ENCODE data around the gene CHST3.
"Not testable (repeated sequence)": the region's sequence is repeated elsewhere in the genome, so short reads cannot be mapped to it uniquely, and the experiment has no call there.

The CHST3 gene

DNA sequence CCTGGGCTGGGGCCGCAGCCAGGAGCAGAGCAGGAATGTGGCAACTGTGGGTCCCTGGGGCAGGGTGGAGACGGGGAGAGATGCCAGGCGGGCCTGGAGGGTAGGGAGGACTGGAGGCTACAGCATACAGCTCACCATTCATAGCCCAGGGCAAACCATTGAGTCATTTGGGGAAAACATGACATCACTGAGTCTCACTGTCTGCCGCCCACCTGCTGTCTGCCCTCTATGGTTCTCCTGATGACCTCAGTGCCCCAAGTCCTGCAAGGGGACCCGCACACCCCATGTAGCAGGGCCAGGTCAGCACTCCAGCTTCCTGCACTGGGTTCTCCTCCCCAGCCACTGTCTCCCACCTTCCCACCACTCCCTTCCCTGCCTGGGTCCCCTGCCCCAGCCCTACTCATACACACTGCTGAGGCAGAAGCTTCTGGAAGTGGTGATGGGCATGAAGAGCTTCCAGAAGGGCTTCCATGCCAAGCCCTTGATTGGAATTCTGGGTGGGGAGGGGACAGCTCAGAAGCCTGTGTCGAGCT lies 10.4 kb downstream of the CHST3 start:
- no peak for DNase-seq

DNA sequence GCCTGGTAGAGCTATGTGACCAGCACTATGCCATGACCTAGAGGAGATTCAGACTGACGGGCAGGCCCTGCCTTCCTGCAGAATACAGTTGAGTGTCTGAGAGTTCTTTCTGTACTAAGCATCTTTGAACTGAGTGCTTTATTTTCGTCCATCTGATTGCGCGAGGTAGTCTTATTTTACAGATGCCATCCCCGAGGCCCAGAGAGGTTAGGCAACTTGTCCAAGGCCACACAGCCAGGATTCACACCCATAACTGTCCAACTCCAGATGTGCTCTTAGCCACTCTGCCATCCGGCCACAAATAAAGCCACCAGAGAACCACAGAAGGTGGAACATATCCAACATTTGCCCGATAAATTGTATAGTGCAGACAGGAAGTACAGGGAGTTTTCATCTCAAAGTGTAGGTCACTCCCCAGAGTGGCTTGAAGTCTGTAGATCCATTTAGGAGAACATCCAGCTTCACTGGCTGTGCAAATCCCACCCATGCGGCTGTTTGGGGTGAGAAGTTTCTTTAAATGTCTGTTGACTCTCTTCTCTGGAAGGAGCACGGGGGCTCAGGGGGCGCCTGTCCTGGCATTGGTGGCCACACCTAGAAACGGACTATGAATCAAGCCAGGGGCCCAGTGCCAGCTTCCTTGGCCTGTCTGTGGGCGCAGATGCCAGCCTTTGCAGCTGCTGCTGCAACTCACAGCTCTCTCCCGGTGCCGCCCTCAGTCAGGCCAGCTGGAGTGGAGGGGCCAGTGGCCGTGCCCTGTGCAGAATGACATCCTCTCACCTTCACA lies 11.1 kb downstream of the CHST3 start:
- no peak for DNase-seq

DNA sequence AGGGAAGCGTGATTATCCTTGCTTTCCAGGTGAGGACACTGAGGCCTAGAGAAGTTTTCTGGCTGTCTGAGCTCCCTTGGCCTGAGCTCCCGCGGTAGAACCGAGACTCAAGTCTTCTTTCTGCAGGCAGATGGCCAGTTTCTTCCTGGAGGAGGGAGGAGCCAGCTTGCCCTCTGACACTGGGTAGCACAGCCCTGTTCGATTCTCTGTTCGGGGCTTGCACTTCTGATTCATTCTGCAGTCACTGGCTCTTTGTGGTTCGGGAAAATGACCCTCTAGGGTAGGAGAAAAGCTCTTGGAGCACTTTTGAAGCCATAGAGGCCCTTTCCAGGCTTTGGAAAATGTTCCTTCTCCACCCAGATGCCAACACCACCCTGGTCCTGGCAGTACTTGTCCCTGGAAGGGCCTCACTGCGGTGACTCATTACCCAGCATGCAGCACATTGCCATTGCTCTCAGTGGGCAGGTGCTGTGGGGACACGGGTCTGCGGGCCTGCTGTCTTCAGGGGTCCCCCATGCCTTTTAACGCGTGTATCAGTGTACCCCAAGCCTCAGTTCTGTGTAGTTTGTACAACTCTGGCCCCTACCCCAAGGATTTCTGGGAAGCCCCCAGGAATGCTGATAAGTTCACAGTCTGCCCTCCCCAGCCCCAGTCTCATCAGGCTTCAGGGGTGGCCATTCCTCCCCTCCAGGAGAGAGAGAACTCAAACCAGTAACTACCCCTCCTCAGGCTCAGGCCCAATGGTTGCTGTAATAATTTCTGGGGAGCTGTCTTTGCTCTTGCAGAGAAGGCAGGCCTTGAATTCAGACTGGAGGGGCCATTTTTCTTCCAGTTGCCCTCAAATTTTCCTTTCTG lies 11.9 kb downstream of the CHST3 start:
- no peak for DNase-seq

DNA sequence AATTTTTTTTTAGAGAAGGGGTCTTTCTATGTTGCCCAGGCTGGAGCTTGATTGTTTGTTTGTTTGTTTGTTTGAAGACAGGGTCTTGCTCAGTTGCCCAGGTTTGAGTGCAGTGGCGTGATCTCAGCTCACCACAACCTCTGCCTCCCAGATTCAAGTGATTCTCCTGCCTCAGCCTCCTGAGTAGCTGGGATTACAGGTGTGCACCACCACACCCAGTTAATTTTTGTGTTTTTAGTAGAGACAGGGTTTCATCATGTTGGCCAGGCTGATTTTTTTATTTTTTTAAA lies 13.4 kb downstream of the CHST3 start:
- DNase-seq, result not testable (repeated sequence)

DNA sequence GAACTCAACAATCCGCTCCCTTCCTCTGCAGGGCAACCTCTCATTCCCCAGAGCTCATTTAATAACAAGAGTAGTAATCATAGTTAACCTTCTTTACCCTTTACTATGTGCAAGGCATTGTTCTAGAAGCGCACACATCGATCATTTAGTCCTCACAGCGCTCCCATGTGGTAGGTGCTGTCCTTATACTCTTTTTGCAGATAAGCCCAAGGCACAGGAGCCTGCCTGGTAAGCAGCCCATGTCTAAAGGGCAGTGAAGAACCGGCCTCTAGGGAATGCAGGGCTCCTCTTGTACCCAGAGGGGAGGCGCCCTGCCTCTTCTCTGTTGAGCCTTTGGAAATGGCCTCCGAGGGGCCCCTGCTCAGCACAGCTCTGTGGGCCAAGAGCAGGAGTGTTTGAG lies 14.3 kb downstream of the CHST3 start:
- no peak for DNase-seq

DNA sequence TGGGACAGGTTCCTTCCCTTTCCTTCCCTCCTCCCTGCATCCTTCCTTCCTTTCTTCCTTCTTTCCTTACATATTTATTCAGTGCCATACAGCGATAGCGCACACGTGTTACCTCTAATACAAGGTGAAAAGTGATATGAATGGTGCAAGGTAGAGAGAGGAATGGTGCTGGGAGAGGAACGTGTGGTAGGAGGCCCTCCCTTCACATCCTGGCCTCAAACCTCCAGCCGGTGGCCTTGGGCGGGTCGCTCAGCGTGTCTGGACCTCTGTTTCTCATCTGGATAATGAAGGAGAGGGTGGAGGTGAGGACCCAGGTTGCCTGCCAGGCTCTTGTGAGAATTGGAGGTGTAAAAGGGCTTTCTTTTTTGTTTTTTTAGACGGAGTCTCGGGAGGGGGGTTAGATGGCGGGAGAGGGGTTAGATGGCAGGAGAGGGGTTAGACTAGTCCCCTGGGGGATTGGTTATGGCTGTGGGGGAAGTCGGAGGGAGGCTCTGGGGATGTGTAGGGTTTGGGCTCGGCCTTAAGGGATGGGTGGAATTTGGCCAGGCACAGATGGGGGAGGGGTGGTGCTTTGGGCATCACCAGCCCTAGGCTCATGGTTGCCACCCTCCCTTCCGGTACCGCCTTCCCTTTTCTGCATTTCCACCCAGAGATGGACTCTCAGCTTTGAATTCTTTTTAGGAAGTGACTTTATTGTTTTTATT lies 14.9 kb downstream of the CHST3 start:
- DNase-seq, result no peak

DNA sequence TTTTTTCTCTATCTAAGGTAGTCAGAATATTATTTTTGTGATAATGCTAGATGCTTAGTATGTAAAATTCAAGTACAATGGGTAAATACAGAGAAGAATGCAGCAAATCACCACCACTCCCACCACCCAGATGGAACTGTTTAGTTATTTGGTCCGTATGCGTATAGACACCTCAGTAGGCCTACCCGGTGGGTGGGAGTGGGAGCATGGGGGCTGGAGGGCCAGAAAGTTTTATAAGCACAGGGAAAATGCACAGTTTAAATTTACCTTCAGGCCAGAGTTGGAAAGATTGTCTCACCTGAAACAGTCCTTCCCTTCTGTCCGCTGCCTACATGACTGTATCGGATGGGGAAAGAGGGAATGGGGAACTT lies 15.5 kb downstream of the CHST3 start:
- no peak for DNase-seq

DNA sequence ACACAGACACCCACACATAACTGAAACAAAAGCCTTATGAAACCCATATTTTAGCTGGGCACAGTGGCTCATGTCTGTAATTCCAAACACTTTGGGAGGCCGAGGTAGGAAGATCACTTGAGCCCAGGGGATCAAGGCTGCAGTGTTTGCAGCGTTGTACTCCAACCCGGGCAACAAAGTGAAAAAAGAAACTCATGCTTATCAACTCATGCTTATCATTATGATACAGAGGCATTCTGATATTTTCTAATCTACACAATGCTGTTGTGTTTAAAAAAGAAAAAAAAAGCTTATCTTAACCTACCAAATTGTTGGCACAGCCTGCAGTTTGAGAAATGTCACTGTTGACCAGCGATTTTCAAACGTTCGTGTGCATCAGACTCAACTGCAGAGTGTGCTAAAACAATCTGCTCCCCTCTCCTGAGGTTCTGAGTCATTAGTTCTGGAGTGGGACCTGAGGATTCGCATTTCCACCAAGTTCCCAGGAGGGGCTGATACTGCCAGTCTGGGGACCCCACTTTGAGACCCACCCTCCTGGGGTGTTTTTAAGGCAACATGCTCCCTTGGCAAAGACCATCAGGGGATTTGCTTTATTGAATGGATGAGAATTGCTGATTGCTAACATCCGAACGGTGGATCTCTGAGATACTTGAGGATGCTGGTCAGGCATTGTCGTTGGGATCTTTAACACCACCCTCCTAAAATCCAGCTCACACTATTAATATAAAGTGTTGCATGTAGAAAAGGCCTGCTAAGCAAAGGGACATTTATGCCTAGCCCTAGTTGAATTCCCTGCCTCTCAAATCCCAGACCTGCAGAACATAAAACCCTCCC lies 16.2 kb downstream of the CHST3 start:
- no peak for DNase-seq

DNA sequence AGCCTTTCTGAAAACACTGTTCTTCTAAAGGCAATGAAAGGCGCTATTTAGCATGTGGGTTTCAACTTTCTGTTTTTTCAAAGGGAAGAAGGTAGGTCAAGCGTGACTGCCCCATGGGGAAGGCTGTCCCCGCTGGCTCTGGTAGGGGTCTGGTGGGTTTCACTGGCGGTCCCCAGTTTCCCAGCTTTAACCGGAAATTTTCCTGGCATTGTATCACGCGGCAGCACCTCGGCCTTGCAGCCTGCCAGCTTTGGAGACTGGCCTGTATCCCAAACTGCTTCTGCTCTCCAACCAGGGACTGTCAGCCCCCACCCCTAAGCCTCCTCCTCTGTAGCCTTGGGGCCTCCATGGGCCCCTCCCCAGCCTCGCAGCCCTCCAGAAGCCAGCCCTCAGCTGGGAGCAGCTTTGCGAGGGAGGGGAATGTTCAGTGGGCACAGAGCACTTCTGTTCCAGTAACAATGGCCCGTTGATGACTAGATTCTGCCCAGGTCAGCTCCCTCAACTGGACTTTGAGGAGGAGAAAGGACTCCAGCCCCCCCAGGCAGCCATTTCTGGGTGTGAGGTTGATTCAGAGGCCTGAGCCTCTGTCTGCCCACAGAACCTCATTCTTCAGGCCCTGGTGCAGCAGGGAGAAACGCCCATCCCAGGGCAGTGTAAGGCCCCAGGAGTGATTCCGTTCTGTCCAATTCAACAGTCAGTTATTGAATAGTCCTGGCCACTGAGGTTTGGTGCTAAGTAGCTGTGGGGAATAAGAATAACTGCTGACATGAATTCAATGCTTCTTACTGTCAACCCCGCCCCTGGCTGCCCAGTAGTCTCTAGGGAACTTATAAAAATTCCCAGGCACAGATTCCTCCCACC lies 17.1 kb downstream of the CHST3 start:
- DNase-seq, result no peak

DNA sequence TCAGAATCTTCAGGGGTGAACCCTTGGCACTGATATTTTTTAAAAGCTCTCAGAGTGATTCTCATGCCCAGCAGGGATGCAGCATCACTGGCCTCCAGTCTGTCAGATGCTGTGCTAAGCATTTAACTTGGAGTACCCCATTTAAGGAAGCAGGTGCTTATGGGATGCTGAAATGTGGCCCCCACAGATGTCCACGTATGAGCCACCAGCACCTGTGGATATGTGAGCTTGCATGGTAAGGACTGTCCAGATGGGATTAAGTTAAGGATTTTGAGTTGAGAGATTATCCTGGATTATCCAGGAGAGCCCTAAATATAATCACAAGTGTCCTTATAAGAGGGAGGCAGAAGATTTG lies 17.7 kb downstream of the CHST3 start:
- no peak for DNase-seq

DNA sequence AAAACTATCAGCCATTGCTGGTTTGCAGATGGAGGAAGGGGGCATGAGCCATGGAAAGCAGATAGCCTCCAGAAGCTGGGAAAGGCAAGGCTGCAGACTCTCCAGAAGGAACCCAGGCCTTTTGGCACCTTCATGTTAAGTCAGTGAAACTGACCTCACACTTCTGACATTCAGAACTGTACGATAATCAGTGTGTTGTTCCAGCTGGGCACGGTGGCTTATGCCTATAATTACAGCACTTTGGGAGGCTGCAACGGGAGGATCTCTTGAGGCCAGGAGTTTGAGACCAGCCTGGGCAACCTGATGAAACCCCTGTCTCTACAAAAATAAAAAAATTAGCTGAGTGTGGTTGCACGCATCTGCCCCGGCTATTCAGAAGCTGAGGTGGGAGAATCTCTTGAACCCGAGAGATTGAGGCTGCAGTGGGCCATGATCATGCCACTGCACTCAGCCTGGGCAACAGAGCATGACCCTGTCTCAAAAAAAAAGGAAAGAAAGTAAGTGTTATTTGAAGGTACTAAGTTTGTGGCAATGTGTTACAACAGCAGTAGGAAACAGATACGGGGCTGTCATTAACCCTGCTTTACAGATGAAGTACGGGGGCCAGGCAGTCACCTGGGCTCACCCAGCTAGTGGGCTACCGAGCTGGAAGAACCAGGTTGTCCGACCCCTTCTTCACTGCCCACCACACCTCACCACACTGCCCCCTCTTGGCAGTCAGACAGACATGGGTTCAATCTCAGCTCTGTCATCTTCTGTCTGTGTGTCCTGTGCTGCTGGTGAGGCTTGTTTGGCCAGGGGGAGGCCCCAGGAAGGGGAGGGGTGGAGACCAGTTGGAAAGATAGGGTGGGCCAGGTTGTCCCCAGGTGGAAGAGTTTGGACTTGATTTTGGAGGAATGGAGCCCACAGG lies 18.3 kb downstream of the CHST3 start:
- DNase-seq, result no peak

DNA sequence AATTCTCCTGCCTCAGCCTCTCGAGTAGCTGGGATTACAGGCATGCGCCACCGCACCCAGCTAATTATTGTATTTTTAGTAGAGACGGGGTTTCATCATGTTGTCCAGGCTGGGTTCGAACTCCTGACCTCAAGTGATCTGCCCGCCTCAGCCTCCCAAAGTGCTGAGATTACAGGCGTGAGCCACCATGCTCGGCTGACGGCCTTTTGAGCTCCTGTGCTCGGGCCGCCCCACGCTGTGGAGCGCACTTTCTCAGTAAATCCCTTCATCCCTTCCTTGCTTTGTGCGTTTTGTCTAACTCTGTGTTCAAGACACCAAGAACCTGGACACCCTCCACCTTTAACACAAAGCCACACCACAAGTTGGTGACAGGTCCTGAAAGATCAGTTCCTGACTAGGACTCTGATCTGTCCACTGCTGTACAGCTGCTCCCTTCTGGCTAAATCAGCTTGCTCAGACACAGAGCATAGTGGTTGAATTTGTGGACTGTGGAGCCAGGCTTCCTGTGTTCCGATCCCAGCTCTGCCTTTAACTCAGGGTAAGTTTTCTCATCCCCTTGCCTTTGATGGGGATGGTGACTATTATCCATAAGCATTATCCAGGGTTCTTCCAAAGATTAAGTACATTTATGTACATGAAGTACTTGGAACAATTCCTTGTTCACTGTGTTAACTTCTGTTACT lies 20.1 kb downstream of the CHST3 start:
- no peak for DNase-seq

DNA sequence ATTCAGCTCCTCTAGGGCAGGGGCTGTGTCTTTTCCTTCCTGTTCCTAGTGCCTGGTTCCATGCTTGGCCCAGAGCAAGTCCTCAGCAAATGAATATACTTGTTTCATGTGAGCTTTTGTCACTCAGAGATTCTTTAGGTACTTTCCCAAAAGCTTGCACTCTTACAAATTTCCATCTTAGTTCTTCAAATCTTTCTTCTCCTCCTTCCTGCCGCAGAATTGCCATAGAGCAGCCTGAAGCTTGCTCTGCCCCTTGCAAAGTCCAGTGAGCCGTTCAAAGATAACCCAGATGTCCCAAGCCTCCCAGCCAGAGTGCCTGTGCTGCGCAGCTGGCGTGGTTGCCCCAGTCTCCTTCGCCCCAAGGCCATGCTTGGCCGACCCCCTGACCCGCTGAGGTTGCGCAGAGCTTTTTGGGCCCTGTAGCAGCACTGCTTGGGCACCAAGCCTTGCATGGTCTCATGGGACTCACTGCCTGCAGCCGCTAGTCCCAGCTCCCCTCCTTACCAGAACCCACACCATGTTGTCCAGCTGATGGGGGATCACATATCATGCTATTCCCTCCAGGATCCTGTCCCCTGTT lies 20.7 kb downstream of the CHST3 start:
- no peak for DNase-seq

DNA sequence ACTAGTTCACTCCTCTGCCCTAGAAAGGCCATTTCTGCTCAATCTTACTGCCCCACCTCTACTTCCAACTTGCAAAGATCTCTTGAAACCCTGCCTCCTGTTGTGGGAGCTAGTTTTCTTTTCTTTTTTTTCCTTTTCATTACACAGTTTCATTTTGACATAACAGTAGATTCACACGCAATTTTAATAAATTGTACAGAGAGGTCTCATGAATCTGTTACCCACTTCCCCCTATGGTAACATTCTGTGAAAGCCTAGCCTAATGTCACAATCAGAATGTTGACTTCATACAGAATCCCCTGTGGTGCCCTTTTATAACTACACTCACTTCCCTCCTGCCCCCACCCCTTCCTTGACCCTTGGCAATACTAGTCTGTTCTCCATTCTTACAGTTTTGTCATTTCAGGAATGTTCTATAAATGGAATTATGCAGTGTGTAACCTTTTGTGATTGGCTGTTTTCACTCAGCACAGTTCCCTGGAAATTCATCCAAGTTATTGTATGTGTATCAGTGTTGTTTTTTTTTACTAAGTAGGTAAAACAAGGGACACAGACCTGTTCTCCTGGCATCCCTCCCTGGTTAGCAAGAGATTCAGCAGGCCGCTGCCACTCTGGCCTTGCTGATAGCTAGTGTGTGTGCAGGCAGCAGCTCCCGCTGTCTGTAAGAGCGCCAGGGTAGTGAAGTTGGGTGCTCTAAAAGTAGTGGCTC lies 21.5 kb downstream of the CHST3 start:
- DNase-seq, result no peak

DNA sequence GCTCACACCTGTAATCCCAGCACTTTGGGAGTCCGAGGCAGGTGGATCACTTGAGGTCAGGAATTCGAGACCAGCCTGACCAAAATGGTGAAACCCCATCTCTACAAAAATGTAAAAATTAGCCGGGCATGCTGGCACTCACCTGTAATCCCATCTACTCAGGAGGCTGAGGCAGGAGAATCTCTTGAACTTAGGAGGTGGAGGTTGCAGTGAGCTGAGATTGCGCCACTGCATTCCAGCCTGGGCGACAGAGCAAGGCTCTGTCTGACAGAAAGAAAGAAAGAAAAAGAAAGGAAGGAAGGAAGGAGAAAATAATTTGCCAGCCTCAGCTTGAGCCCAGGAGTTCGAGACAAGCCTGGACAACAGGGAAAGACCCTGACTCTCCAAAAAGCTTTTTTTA lies 24.7 kb downstream of the CHST3 start:
- DNase-seq, result not testable (repeated sequence)

DNA sequence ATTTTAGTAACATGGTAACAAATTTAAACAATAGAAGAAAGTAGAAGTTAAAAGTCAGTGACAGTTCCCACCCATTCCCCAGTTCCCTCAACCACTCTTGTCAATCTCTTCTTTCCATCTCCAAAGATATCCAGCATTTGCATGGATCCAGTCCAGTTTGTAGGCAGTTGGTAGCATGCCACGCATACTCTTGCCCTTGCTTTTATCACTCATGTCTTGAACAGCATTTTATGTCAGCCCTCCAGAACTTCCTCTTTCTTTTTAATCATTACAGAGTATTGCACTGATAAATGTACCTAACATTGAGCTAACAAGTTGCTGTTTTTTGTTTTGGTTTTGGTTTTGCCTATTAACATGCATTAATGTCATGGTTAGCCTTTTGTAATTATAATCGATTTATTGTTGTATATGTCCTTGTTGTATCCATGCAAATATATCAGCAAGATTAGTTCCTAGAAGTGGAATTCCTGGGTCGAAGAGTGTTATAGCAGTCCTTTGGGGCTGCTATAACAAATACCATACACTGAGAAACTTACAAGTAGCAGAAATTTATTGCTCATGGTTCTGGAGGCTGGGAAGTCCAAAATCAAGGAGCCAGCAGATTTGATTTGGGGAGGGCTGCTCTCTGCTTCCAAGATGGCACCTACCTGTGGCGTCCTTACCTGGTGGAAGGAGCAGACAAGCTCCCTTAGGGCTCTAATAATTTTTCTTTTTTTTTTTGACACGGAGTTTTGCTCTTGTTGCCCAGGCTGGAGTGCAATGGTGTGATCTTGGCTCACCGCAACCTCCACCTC lies 25.7 kb downstream of the CHST3 start:
- DNase-seq, result no peak

DNA sequence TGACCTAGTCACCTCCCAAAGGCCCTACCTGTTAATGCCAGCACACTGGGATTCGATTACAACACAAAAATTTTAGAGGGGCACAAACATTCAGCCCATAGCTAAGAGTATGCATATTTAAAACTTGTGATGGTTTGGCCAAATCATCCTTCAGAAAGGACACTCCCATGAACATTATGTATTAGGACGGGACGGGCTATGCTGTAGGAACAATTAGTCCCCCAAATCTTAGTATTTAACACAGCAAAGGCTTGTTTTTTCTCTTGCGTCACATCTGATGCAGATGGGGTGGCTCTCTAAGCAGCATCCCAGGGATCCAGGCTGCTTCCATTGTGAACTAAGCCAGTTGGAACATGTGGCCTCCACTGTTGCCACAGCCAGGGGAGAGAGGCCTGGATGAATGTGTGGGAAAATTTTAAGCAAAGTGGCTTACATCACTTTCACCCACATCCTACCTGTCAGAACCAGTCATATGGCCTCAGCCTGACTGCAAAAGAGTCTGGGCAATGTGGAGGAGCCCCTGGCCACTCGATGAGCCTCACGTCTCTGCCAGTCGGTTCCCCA lies 26.6 kb downstream of the CHST3 start:
- DNase-seq, result no peak

DNA sequence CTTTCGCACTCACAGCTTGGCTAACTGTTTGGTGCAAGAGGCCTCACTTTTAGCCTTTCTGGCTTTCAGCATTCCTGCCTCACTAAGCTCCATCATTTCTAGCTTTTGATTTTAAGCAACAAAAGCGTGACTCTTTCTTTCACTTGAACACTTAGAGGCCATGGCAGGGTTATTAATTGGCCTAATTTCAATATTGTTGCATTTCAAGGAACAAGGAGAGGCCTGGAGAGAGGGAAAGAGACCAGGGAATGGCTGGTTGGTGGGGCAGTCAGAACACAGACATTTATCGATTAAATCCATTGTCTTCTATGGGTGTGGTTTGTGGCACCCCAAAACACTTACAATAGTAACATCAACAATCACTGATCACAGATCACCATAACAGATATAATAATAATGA lies 31.3 kb downstream of the CHST3 start:
- no peak for DNase-seq

Data from NCI-H146 (cell line).